HG03520 (cell line): Measurements from ENCODE around the gene PKNOX1.
"Not testable (repeated sequence)": the region's sequence is repeated elsewhere in the genome, so short reads cannot be mapped to it uniquely, and the experiment has no call there.

Experiments
- ATAC-seq: cut with Tn5 transposase; IDR thresholded peaks from one replicate; pipeline ENCODE4 v1.9.1; 2021; ENCODE audit warnings: mild to moderate bottlenecking, moderate library complexity; ENCODE audit not compliant: unreplicated experiment

Gene PKNOX1

DNA sequence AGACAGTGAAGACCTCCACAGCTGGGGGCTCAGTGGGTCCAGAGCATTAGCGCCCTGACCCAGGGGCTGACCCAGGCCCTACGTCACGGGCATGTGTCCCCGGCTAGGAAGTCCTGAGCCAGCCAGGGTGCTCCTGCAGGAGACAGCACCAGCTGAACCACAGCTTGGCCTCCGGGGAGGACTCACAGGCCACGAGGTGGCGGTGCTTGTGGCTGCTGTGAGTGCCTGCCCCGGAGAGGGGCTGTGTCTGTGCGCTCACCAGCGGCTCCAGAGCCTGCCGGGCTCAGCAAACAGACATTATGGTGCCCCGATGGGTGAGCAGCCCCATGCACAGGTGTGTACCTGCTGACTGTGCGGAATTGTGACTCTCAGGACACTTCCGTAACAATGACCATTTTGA is 70.2 kb downstream of the PKNOX1 start:
- ATAC-seq, result not testable (repeated sequence)

DNA sequence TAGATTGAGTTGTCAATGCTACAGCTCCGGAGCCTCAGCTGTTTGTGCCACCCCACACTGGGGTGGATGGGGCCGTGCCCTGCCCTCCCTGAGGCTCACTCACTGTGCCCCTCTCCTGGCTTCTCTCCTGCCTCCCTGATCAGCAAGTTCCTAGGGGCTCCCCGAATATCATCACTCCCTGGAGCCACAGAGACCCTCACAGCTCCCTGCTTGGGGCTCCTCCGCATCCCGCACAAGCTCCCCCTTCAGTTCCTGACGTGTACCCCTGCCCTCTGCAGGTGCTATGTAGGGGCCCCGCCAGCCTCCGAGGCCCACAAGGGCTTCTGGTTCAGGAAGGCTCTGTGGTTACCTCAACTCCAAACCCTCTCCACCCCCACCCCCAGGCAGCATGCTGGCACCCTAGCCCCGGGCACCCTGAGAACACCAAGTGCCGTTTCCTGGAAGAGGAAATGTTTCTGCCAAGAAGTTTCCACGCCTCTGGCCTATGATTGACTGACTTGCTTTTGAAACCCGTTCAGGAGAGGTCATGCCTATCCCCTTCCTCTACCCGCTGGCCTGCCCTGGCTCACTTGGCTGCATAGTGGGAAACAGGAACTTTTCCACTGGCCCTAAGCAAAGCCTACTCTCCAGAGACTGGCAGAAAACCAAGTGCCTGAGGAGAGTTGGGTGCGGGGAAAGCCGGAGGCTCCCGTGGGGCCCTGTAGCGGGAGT is 71.0 kb downstream of the PKNOX1 start:
- ATAC-seq, result not testable (repeated sequence)

DNA sequence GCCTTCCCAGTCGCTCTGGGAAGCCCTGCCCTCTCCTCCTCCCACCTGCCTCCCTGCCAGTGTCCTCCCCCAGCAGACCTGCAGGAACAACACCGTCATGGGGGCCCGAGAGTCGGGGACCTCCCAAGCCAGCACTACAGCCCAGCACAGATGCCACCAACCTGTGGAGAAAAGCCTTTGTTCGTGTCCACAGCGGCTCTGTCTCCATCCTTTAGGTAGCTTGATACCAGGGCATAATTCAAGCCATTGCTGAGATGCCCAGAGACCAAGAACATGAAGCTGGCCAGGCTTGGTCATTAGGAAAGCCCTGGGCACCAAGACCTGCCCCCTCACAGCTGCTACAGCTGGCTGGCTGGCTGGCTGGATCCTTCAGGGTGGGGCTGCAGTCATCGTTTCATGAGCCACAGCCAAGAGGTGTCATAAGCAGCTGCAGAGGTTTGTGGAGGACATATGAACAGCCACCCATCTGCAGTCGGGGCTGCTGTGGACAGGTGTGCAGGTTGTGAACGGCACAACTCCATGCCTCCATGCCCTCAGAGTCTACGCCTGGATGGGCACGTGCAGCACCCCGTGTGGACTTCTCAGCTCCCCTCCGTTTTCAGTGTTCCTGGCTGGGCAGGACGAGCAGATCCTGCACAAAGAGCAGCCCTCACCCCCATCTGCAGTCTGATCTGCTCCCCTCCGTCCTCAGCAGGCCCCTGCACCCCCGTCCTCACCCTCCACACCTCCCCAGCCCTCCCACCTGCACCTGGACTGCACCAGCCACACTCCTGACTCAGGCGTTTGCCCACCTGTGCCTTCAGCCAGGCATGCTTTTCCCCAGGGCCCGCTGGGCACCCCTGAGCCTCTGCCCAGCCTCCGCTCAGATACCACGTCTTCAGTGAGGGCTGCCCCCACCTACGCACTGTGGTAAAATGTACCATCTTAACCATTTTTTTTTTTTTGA is 71.8 kb downstream of the PKNOX1 start:
- not testable (repeated sequence) for ATAC-seq

DNA sequence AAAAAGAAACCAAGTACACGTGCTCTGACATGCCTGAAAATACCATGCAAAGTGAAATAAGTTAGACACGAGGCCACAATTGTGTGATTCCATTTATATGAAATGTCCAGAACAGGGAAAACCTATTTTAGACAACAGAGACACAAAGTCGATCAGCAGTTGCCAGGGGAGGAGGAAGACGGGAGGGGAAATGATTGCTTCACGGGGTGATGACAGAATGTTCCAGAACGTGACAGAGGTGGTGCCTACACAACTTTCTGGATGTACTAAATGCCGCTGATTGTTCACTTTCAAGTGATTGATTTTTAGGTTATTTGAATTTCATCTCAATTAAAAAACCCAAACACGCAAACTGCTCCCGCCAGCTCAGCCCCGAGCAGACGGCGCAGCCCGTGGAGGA is 78.8 kb downstream of the PKNOX1 start:
- ATAC-seq, result not testable (repeated sequence)

DNA sequence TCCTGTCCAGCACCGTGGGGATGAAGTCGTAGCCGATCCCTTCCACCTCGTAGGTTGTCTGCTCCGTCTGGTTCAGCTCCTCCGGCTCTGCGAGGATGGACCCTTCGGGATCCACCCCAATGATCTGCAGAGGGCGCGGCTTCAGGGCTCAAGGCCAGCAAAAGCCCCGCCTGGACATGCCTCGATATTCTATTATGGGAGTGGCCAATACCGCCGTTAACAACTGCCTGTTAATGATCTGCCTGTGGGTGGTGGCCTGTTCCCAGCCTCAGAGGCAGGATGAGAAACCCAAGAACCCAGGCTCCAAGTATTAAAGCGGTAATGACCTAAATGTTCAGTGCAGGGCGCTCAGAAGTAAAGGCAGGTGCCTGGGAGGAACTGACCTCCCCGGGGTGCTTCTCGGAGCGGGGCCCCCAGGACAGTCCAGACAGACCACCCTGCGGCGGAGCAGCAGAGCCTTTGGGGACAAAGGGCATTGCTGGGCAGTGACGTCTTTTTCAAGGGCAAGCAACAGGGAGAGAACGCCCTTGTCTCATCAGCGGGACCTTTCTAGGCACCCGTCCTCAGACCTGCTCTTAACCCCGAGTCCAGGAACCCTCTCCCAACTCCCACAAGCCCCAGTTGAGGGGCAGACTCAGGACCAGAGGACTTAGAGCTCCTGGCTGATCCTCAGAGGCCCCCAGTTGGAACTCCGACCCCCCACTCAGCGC is 88.7 kb downstream of the PKNOX1 start:
- ATAC-seq, result not testable (repeated sequence)

GRCh38 chr21:43064265-43064917 is 90.0 kb downstream of the PKNOX1 start:
- not testable (repeated sequence) for ATAC-seq

DNA sequence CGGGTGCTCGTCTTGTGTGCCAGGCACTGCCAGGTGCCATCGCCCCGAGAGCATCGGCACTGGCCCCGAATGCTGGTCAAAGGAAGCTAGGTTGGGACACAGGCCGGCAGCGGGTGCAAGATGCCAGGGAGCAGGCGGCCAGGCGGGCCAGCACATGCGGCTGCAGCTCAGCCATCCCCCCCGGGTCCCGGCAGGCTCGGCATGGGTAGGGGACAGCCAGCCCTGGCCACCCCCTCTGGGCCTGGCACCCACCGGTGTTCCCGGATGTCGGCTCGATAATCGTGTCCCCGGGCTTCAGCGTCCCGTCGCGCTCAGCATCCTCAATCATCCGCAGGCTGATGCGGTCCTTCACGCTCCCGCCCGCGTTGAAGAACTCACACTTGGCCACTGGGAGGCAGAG is 91.6 kb downstream of the PKNOX1 start:
- ATAC-seq, result not testable (repeated sequence)

DNA sequence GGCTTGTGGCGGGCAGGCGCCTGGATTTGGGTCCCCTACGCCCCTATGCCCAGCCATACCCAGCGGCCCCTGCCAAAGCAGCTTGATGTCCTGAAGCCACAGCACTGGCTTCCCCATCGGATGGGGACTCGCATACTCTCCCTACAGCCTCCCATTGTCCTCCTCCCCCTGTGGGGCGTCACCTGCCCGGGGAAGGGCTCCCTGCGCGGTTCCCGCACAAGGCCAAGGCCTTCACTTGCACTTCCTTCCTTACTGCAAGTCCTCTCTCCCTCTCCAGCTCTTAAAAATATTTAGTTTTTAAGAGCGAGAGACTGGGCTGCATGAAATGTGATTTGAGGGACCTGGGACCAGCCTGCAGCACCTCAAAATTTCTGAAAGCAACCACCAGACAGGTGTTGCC is 92.3 kb downstream of the PKNOX1 start:
- ATAC-seq, result not testable (repeated sequence)

DNA sequence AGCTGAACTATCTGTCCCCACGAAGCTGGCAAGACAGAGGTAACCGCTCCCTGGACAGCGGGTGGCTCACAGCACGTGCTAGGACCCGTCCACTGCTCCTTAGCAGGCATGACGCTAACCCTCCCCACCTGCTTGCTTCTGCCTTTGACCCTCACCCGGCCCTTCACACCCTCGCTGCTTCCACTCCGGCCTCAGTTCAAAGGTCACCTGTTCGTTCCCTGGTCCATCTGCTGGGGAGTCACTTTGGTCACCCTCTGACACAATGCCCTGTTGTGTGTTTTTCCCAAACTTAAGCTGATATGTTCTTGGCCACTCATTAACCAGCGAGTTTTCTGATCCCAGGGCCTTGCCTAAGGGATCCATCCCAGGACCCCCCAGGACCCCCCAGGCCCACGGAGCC is 93.7 kb downstream of the PKNOX1 start:
- not testable (repeated sequence) for ATAC-seq

DNA sequence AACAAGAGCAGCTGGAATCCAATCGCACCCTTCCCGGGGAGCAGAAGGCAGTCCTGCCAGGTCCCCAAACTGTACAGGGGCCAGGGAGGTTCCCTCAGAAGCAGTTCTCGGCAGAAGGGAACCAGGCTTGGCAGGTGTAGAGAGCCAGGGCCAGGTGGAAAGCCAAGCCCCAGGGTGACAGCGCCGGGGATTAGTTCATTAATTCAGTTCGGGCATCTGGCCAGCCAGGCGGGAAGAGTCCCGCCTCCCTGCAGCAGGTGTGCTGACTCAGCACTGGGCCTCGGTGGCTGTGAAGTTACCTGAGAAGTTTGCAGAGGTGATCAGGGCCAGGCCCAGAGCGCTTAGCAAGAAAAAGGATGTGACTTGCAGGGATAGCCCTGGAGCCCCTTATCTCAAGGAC is 95.3 kb downstream of the PKNOX1 start:
- not testable (repeated sequence) for ATAC-seq

DNA sequence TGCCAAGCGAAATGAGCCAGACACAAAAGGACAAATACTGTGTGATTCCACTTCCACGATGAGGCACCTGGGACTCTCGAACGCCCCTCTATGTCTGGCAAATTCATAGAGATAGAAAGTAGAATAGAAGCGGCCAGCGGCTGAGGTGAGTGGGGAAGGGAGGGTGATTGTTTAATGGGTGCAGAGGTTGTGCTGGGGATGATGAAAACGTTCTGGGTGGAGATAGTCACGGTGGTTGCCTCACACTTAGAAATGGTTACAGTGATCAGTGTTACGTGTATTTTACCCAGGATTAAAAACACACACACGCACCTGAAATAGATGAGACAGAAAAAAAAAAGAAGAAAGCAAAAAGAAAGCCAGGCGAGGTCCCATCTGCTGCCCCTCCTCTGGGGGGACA is 98.4 kb downstream of the PKNOX1 start:
- not testable (repeated sequence) for ATAC-seq

GRCh38 chr21:43074401-43075169 is 100.2 kb downstream of the PKNOX1 start:
- ATAC-seq, result not testable (repeated sequence)

GRCh38 chr21:43075170-43076022 is 101.0 kb downstream of the PKNOX1 start, which contains the start of gene CBS:
Gene CBS (minus strand): TSS chr21:43075835. CDS start chr21:43072193, 3,642 bp downstream.
- ATAC-seq, result not testable (repeated sequence)

DNA sequence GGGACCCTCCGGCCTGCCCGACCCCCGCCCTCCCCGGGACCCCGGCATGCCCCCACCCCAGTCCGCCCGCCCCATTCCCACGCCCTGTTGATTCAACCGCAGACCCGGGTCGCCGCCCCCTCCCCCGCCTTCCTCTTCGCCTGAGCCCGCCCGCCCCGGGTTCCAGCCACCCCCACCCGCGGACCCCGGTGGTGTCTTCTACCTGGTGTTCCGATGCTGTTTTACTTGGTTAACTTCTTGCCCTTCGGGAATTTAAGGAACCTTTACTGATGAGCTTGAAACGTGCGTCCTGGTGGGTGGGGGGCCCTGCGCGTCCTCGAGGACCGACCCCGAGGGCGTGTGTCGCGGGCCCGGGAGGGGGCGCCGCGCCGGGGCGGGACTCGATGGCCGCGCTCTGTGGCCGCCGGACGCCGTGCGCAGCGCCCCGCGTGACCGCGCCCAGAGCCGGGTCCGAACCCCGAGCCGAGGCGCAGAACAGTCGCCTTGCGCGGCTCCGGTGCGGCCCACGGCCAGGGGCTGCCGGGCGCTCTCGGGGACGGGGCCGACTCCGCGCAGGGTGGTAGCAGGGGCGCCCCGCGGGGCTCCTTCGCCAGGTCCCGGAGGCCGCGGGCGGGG is 101.8 kb downstream of the PKNOX1 start:
- not testable (repeated sequence) for ATAC-seq

DNA sequence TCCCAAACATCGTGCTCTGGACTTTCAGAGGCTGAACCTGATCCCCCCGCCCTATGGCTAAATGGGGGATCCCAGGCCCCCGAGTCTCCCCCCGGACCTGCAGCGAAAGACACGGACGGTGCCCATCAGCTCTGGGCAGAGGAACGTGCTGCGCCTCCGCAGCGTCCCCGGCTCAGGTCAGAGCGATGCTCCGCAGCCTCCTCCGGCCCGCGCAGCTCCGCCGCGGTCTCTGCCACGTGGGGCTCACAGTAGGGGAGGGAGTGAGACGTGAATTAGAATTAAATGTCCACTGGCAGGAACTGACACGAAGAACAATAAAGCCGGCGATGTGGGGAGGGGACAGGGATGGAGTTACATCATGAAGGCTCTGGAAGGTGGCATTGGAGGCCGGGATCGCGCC is 102.3 kb downstream of the PKNOX1 start:
- ATAC-seq, result not testable (repeated sequence)

DNA sequence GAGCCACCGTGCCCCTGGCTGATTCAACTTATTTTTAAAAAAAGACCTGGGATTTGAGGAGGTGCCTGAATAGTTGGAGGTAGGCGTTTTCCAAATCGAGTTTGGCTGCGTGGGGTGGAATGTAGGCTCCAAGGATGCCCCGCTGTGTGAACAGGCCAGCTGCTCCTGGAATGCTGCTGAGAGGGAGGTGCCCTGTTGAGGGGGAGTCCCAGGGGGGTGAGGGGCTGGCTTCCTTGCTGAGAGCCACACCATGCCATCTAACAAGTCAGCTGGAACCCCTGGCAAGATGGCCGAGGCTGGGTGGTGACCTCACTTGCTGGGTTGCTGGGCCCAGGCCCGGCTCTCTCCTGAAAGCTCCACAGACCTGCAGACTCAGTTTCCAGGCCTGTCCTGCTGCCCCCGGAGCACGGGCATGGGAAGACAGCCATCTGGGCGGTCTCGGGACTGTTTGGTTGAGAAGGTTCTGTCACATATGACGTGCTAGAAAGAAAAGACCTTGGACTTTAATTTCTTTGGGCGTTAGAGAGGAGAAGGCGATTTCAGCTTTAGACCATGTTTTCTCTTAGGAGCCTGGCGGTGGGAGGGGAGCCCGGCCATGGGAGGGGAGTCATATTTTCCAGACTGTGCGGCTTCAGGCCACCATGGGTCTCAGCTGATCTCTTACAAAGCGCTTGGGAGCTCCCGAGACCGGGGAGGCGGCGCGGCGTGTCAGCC is 108.4 kb downstream of the PKNOX1 start:
- ATAC-seq, result not testable (repeated sequence)
